ENCODE results near the gene CCDC73.
"Not testable (repeated sequence)": the region's sequence is repeated elsewhere in the genome, so short reads cannot be mapped to it uniquely, and the experiment has no call there.

CCDC73 gene

GRCh38 chr11:32792111-32792947, 2.1 kb downstream of the CCDC73 start:
- no peak for TF ChIP-seq CTCF (IDR thresholded peaks at IDR 0.05; ENCODE audit: insufficient read depth, low read length, missing control alignments)
- no peak for DNase-seq (ENCODE audit: low read depth, low spot score)
- no peak overlapping the region for H3K4me3 ChIP-seq (ENCODE audit: low read depth, low read length)
- CTCF ChIA-PET, result interaction anchor here (0.7 to 3.6 kb wide), 20 partner anchors 9 to 474 kb away, joined by 3 to 59 read pairs (median 3); no protein-coding TSS in a partner anchor
- POLR2A ChIA-PET, result interaction anchor here (0.6 kb wide), 1 partner anchor 191 kb away, joined by 4 read pairs; no protein-coding TSS in a partner anchor

- POLR2A ChIA-PET, result no interaction called here
- no peak for DNase-seq (ENCODE audit: low read depth, low spot score)
- CTCF ChIA-PET, result interaction anchor here (0.8 to 3.6 kb wide), 5 partner anchors 11 to 467 kb away, joined by 3 to 59 read pairs (median 5); no protein-coding TSS in a partner anchor
- no peak overlapping the region for H3K4me3 ChIP-seq (ENCODE audit: low read depth, low read length)
- TF ChIP-seq CTCF (IDR thresholded peaks at IDR 0.05; ENCODE audit: insufficient read depth, low read length, missing control alignments), result no peak
Measured at GRCh38 chr11:32790916-32791315, 3.5 kb downstream of the CCDC73 start.

- no peak for TF ChIP-seq CTCF (IDR thresholded peaks at IDR 0.05; ENCODE audit: insufficient read depth, low read length, missing control alignments)
- H3K4me3 ChIP-seq (ENCODE audit: low read depth, low read length), result no peak overlapping the region
- POLR2A ChIA-PET, result no interaction called here
- DNase-seq (ENCODE audit: low read depth, low spot score), result no peak
- CTCF ChIA-PET, result no interaction called here
Measured at GRCh38 chr11:32786811-32787210, 7.7 kb downstream of the CCDC73 start.

GRCh38 chr11:32785262-32785661, 9.2 kb downstream of the CCDC73 start:
- H3K4me3 ChIP-seq (ENCODE audit: low read depth, low read length), result no peak overlapping the region
- DNase-seq (ENCODE audit: low read depth, low spot score), result no peak
- TF ChIP-seq CTCF (IDR thresholded peaks at IDR 0.05; ENCODE audit: insufficient read depth, low read length, missing control alignments), result no peak
- CTCF ChIA-PET, result interaction anchor here (1.0 to 1.6 kb wide), 2 partner anchors 9 to 24 kb away, joined by 3 to 4 read pairs; partner anchors contain the start of gene CCDC73
- POLR2A ChIA-PET, result no interaction called here

- H3K4me3 ChIP-seq (ENCODE audit: low read depth, low read length), result no peak overlapping the region
- DNase-seq (ENCODE audit: low read depth, low spot score), result no peak
- ChIA-PET CTCF (no interaction called here), POLR2A (no interaction called here)
- TF ChIP-seq CTCF (IDR thresholded peaks at IDR 0.05; ENCODE audit: insufficient read depth, low read length, missing control alignments), result no peak
Measured at GRCh38 chr11:32781721-32782120, 12.7 kb downstream of the CCDC73 start.

GRCh38 chr11:32780839-32781238, 13.6 kb downstream of the CCDC73 start:
- CTCF ChIA-PET; DNase-seq (ENCODE audit: low read depth, low spot score); H3K4me3 ChIP-seq (ENCODE audit: low read depth, low read length); POLR2A ChIA-PET: not testable (repeated sequence)
